GM19397 (cell line): ENCODE data around the gene PRKG1.
"Not testable (repeated sequence)": the region's sequence is repeated elsewhere in the genome, so short reads cannot be mapped to it uniquely, and the experiment has no call there.

Source experiments
- ATAC-seq: cut with Tn5 transposase; IDR thresholded peaks from one replicate; pipeline ENCODE4 v1.9.1; 2021; ENCODE audit warnings: mild to moderate bottlenecking, moderate library complexity; ENCODE audit not compliant: unreplicated experiment

PRKG1 gene

DNA sequence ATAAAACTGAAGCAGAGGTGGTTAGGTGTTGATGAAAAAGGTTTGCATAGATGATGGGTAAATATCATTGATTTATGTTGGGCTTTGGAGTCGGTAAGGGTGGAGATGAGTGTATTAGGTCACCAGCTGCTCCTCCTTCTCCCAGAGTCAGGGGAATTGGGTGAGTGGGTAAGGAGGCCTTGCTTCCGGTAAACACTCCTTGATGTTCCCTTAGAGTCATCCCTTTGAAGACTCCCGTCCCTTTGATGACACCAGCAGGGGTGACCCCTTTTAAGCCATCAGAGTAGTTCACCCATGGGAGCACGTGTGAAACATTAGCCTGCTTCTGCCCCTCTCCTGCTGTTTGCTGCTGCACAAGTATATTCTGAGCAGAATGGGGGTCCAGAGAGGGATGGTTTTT is 1147.6 kb downstream of the PRKG1 start:
- ATAC-seq, result no peak

DNA sequence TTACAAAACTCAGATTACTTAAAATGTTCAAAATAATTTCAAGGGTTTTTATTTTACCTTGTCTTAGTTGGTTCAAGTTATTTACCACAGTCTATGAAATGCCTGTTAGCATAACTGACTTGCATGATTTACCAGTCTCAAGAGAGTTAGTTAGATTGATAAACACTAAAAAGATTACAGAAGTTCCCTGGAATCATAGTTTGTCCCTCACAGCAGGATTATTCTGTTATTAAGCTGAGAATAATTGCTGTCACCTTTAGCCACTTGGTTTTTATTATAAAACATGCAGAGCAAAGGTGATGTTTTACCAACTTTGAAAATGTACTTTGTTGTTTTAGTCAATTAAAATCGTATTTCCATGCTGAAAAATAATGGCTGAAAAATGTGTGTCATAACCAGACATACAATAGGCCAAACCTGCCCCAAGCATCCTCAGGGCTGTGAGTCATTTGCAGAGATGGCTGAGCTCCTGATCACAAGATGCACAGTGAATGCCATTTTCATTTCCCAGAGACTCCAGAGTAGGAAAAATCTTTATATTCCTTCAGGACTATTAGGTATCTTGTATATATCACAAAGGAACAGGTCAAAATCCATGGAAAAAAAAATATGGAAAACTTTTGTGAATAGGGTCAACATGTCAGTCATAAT is 1152.0 kb downstream of the PRKG1 start:
- no peak for ATAC-seq

- no peak for ATAC-seq
These were observed 1154.3 kb downstream of the PRKG1 start for GRCh38 chr10:52228556-52228955.

DNA sequence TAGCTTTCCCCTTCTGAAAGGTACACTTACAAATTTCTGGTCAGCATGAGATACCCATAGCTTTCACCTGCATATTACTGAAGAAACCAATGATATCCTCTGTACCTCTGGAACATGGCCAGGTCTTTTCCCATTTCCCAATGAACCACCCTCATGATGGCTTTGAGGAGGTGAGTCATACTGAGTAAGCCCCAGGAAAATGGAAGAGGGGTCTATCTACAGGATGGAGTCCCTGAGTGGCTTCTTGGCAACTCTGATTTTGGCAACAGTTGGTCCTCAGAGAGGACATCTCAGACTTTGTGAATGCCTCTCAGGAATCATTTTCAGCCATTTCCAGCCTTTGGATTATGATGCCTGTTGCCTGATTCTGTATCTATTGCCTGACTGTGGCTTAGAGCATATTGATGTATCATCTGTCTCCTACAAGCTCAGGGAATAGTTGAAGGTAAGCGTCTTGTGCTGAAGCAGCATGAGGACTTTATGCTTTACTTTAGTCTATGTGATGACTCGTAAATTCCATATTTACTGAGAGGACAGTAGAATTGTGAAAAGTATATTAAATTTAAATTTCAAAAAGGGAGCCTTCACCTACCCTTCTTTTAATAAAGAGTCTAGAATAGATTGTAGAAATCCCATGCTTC is 1155.1 kb downstream of the PRKG1 start:
- ATAC-seq, result no peak

GRCh38 chr10:52232561-52233350 is 1158.5 kb downstream of the PRKG1 start:
- ATAC-seq, result no peak

DNA sequence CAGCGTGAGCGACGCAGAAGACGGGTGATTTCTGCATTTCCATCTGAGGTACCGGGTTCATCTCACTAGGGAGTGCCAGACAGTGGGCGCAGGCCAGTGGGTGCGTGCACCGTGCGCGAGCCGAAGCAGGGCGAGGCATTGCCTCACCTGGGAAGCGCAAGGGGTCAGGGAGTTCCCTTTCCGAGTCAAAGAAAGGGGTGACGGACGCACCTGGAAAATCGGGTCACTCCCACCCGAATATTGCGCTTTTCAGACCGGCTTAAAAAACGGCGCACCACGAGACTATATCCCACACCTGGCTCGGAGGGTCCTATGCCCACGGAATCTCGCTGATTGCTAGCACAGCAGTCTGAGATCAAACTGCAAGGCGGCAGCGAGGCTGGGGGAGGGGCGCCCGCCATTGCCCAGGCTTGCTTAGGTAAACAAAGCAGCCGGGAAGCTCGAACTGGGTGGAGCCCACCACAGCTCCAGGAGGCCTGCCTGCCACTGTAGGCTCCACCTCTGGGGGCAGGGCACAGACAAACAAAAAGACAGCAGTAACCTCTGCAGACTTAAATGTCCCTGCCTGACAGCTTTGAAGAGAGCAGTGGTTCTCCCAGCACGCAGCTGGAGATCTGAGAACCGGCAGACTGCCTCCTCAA is 1159.2 kb downstream of the PRKG1 start:
- not testable (repeated sequence) for ATAC-seq

- ATAC-seq, result no peak
These were observed 1165.5 kb downstream of the PRKG1 start for GRCh38 chr10:52239771-52240170.

- ATAC-seq, result no peak
These were observed 1171.3 kb downstream of the PRKG1 start for GRCh38 chr10:52245547-52245946.

DNA sequence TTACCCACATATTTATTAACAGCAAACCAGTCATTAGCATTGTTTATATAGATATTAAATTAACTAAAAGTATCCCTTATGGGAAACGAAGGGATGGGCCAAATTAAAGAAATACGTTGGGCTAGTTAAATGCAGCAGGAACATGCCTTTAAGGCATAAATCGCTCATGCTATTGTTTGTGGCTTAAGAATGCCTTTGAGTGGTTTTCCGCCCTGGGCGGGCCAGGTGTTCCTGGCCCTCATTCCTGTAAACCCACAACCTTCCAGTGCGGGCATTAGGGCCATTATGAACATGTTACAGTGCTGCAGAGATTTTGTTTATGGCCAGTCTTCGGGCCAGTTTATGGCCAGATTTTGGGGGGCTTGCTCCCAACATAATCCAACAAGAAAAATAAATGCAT is 1173.6 kb downstream of the PRKG1 start:
- ATAC-seq, result not testable (repeated sequence)

- ATAC-seq, result no peak
These were observed 1174.5 kb downstream of the PRKG1 start for GRCh38 chr10:52248697-52249306.

DNA sequence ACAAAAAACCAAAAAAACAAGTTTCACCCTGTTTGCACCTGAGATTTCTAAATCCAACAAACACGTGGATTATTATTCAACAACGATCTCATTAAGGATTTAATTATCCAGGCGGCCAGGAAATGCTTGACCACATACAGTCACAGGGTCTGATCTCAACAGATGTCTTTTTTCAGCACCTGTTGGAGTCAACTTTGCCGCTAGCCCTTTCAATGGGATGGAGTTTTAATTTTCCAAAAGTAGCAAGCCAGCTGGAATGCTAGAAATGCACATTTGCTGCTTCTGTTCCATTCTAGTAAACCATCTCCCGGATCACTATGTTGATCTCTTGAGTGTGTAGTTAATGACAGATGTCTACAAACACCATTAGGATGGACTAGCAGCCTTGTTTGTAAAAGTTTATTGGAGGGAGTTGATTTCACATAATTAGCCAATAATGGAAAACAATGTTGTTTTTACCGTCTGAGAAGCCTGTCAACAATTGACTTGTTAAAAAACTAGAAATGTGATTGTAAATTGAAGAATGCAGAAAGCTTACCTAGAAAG is 1175.6 kb downstream of the PRKG1 start:
- ATAC-seq, result no peak

GRCh38 chr10:52250510-52250909 is 1176.2 kb downstream of the PRKG1 start:
- ATAC-seq, result no peak

DNA sequence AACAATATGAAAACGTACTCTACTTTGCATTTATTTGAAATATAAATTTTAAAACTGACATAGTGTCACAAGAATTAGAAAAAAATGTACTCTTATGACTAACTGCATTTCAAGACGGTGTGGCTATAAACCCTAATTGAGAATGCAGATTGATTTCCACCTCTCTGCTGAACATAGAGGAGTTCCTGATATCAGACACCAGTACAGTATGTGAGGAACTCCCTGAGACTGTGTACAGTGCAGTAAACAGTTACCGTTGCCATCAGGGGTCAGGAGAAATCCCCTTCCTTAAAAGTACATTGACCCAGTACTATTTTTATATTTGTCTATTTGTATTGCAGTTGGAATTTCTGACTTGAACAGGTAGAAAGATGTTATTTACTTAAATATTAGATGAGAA is 1178.0 kb downstream of the PRKG1 start:
- no peak for ATAC-seq

GRCh38 chr10:52256832-52257691 is 1182.8 kb downstream of the PRKG1 start:
- no peak for ATAC-seq

DNA sequence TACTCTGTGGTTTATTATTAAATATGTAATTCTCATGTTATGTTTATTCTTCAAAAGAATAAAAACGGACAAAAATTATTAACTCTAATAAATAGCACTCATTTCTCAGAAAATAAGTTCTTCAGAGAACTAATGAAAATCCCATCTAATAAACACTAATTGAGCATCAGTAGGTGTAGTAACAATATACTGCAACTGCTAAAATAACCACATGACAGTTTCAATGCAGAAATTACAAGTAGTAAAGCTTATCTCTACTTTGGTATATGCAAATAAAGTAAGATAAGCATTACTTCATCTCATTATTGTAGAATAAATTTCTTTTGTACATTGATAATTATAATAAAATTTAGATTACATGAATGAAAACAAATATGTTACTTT is 1183.4 kb downstream of the PRKG1 start:
- ATAC-seq, result no peak

GRCh38 chr10:52258799-52259425 is 1184.6 kb downstream of the PRKG1 start:
- no peak for ATAC-seq

- ATAC-seq, result no peak
These were observed 1185.1 kb downstream of the PRKG1 start for GRCh38 chr10:52259426-52259812.

GRCh38 chr10:52261362-52261761 is 1187.1 kb downstream of the PRKG1 start:
- ATAC-seq, result no peak

DNA sequence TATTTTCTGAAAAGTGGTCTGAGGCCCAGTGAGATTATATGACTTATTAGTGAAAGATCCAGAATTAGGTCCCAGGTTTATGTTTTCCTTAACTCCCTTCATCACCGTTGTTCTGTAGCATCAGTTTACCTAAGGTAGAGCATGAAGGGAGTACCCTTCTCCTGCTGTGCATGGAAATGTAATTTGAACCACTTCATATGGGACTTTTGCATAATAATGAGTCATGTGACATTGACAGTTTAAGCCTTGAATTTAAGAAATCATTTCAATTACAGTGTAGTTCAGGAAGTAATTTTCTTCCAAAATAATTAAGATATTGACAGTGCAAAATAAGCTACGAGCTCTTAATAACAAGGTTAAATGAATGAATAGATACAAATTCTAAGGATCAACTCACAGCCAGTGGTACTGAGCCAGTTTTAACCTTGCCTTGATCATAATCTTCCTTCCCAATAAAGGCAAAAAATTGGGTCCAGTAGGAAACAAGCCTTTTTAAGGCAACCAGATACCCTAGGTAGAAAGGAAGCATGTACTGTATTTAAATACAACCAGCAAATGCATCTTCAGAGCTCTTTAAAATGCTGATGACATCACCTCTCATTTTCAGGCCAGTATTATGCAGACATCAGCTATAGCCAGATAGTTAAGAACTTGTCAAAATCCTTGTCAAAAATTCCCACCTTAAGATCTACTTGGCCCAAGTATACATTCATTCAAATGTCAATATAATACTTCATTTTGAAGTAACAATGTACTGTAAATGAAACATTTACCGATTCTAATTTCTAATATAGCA is 1191.0 kb downstream of the PRKG1 start:
- ATAC-seq, result no peak
